NCI-H345 treated with DMSO at 0.1 percent for 48 hours (cell line): ENCODE results near the gene AUNIP.
A peak's percentile ranks its signal among the peaks of the same experiment; 100 is the strongest.

Source experiments
- DNase-seq: peaks from one replicate; lab custom pipeline; 2025; ENCODE audit not compliant: unreplicated experiment; lab: John Stamatoyannopoulos, UW

The AUNIP gene

DNA sequence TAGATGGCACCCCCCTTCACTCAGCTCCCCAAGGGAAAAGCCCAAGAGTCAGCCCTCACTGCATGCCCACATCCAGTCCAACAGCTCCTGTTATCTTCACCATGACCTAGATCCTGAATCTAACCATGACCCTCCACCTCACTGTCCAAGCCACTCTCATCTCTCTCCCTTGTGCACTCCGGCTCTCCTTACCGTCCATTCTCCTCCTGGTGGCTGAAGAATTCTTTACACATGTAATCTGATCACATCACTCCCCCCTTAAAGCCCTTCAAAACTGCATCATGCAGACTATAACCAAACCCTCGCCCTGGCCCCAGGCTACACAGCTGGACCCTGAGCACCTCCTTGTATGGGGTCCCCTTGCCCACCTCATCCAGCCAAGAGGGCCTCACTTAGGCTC lies 30.2 kb upstream of the AUNIP start:
- DNase-seq: peak; percentile 92

DNA sequence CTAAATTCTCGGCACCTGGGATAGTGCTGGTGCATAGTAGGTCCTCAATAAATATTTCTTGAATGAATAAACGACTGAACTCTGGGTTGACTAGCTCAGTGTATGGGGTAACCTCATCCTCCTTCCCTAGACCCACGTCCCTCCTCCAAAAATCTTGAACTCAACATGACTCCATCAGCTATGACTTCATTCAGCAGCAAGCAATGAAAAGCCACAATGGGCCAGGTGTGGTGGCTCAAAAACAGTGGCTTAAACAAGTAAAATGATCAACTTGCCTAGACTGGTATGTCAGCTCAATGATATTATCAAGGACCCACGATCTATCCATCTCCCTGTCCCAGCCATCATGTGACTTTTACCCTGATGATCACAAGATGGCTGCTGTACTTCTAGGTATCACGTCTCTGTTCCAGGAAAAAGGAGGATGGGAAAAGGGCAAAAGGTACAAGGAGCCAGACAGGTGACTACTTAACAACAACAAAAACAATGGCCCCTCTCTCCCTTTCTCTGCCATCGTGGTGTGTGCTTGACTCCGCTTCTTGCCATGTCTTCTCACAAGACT lies 29.2 kb upstream of the AUNIP start:
- no peak for DNase-seq

DNA sequence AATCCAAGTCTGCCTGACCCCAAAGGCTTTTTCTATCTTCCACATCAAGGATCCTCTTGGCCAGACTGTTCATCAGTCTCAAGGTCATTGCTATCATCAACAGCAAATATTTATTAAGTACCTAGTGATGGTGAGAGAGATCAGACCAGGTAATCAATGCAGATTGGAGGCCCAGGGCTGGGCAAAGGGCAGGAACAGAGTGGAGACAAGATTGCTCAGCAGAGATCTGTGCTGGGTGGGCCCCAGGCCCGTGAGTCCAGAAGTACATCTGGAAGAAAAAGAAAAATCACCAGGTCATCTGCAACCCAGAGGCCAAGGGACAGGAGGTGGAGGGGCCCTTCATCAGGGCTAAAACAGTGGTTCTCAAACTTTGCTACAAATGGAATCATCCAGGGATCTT lies 26.3 kb upstream of the AUNIP start:
- no peak for DNase-seq

DNA sequence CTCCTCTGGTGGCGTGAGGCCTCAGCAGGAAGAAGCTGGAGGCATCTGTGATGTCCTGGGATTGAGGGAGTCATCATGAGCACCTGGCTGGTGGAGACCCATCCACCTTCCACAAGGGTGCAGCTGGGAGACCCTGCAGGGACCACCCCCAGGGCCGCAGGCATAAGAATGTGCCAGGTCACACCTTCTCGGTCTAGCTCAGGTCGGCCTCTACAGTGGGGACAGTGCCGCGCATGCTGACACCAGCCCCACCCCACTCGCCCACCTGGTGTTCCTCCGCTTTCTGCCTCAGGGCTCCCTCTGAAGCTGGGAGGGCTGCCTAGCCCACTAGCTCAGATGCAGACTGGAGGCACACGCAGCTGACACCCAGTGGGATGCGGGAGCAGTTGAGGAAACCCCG lies 22.0 kb upstream of the AUNIP start:
- DNase-seq: no peak

DNA sequence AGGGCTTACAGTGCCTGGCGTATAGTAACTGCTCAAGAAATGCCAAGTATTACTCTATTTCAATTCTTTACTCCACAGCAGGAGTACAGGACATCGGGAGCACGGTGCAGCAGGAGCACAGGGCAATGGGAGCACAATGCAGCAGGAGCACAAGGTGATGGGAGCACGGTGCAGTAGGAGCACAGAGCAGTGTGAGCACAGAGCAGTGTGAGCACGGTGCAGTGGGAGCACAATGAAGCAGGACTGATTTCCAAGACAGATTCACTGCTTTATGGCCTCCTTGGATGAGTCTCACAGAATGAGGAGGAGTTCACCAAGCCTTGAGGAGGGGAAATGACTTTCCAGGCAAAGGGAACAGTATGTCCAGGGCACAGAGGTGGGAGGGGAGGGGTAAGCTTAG lies 21.3 kb upstream of the AUNIP start:
- no peak for DNase-seq

DNA sequence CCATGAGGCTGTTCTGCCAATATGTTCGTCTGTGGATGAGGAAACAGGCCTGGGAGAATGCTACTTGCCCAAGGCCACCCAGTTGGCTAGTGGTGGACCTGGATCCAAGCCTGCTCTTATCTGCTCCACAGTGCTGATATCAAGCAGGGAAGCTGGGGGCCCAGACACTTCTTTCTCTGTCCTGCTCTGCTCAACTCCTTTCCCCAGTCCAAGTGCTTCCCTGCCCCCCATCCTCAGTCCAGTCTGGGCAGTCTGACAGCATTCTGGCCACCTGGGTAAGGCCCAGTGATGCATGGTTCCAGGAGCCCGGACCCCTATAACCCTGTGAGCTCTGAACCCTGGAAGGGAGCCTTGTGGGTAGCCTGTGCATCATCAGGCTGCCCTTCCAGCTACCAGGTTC lies 20.4 kb upstream of the AUNIP start:
- DNase-seq: no peak

DNA sequence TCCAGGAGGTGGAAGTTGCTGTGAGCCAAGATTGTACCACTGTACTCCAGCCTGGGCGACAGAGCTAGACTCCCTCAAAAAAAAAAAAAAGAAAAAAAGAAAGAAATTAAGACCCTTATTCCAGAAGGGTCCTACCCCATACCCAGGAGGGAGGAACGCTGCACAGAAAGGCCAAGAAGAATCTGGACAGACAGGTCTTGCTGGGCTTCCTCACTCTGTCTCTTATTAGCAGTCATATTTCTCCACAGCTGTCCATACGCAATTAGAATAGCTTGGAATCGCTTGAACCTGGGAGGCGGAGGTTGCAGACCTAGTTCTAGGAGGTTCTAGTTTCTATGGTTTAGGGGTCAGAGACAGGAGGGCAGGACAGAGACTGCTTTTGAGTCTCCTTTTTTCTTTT lies 19.4 kb upstream of the AUNIP start:
- DNase-seq: no peak

DNA sequence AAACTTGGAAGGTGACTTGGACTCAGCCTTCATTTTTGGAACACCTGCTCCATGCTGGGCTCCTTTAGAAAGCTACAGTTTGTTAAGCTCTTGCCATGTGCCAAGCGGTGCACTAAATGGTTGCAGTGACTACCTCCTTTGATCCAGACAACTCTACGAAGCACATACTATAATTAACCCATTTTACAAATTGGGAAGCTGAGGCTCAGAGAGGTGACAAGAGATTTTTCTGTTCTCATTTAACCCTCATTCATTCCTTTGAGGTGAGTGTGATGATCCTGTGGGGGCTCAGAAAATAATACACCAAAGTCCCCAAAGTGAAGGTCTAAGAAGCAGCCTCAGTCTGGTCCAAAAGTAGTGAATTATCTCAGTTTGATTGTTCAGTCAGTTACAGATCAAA lies 17.9 kb upstream of the AUNIP start:
- DNase-seq: no peak

DNA sequence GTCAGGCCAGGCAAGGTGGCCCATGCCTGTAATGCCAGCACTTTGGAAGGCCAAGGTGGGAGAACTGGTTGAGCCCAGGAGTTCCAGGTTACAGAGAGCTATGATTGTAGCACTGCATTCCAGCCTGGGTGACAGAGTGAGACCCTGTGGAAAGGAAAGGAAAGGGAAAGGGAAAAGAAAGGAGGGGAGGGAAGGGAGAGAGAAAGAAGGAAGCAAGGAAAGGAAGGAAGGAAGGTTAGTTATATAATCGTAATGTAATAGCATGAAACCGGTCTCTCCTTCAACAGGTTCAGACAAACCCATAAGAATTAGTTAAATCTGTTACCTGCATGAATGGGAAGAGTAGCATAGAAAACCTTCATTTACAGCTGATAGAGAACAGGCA lies 17.4 kb upstream of the AUNIP start:
- no peak for DNase-seq

DNA sequence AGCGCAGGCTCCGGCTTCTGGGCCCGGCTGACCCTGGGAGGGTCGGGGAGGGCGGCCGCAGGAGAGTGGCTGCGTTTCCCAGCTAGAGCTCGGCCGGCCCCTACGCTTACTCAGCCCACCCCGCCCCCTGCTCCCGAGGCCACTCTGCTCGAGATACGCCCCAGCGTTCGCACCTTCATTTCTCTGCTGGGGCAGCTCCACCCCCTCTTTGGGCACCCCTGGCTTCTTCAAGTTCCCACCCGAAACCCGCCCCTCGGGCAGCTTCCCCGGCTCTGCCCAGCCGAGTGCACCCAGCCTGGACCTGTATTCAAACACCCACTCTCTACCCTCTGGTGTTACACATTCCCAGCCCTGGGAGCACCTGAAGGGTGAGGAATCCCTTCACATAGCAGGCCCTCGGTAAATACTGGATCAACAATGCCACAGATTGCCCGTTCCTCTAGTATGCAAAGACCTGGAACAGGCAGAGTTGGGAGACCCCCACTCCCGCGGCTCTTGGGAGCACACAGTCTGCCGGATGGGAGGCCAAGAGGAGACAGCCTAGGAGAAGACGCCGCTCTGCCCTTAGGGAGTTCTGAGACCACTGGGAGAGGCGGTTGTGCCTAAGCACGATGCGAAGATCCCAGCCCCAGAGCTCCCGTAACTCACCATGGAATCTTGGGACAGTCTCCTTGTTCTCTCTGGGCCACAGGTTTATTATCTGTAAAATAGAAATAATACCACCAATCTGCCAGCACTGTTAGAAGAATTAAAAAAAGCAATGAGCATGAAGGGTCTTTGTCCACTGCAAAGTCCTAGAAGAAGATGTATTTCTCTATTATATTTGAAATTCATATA lies 16.8 kb upstream of the AUNIP start:
- no peak for DNase-seq

DNA sequence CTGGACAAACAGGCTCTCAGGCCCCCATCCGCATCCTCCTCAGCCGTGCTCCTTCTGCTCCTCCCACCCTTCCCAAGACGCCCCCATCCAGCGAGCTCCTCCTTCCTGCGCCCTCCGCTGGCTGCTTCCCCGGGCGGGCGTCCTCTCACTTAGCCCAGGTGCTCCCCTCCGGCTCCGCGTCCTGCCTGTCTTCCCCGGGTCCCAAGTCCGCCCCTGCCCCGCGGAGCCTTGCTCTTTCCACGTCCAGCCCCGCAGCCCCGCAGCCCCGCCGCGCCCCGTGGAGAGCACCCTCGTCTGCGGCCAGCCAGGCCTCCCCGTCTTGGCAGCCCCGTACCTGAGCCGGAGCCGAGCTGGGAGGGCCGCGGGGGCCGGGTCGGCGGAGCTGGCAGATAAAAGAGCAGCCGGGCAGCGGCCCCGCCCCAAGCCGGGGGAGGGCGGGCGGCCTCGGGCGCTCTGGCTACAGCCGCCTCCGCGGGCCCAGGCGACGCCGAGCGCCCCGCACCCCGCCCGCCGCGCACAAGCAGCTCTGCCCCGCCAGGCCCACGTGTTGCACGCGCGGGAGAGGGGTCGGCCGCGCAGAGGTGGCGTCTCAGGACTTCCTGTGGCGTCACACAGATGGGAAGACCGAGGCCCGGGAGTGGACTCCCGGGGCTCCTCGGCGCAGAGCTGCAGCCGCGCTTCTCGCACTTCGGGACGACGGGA lies 16.0 kb upstream of the AUNIP start, which contains the start of gene PAQR7:
Gene PAQR7 (minus strand): TSS at position 555 of the 702 bp plus-strand sequence. CDS start 11,869 bp downstream, outside the sequence.
- DNase-seq: no peak

DNA sequence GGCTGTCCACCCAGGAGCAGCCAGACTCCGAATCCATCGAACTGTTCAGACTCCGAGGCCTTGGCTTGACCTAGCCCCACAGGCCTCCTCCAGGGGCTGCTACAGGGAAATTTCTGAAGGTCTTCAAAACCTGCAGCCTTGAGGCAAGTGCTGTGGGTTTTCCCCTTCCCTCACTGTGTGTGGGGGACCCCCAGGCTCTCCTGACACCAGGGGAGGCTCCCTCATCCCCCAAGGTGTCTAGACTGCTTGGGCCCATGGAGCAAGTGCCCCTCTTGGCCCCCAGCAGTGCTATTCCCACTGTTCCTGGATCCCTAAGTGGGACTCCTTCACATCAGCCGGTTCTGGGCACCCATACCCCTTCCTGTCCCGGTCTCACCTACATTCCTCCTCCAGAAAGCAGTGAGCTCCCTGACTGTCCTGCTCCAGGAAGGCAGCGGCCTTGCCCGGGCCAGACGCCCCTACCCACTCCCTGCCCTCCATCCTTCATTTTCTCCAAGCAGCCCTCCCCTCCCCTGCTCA lies 15.4 kb upstream of the AUNIP start:
- no peak for DNase-seq

DNA sequence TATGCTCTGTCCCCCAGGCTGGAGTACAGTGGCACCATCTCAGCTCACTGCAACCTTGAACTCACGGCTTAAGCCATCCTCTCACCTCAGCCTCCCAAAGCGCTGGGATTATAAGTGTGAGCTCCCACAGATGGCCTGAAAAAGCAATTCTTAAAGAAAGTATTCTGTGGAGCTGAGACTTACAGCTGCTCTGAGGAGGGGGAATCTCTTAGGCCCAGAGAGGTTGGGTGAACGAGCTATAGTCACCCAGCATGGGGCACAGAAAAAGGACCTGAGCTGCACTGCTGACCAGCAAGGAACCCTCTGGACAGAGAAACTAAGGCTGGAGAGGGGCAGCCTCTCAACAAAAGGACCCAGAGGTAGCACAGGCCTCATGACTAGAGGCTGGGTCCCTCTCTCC lies 15.0 kb upstream of the AUNIP start:
- DNase-seq: no peak

DNA sequence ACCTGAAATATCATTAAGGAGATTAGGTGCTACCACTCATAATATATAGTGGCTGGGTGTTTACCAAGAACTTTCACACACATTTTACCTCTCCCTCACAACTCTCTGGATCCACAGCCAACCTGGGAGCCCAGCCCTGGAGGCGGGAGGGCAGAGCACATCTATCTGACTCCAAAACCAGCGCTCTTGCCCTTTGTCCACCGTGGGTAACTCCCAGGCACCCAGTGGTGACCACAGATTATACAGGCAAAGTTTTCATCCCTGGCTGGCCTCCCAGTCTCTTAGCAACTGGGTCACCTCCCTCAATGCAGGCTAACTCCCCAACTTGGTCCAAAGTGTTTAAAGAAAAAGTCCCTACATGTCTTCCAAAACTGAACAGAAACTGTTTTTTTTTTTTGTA lies 13.9 kb upstream of the AUNIP start:
- DNase-seq: no peak

DNA sequence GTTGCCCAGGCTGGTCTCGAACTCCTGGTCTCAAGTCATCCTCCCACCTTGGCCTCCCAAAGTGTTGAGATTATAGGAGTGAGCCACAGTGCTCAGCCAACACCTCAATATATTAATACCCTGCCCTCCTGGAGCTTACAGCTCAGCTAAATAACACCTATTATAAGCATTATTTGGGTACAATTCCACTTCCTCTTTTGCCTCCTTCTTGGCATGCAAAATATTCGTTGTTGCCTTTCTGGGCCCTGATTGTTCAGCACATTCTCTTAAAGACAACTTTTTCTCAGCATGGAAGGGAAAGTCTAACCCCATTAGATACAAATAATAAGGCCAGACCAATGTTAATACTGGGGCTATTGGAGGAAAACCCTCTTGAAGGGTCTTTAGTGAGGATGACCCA lies 13.5 kb upstream of the AUNIP start:
- no peak for DNase-seq

DNA sequence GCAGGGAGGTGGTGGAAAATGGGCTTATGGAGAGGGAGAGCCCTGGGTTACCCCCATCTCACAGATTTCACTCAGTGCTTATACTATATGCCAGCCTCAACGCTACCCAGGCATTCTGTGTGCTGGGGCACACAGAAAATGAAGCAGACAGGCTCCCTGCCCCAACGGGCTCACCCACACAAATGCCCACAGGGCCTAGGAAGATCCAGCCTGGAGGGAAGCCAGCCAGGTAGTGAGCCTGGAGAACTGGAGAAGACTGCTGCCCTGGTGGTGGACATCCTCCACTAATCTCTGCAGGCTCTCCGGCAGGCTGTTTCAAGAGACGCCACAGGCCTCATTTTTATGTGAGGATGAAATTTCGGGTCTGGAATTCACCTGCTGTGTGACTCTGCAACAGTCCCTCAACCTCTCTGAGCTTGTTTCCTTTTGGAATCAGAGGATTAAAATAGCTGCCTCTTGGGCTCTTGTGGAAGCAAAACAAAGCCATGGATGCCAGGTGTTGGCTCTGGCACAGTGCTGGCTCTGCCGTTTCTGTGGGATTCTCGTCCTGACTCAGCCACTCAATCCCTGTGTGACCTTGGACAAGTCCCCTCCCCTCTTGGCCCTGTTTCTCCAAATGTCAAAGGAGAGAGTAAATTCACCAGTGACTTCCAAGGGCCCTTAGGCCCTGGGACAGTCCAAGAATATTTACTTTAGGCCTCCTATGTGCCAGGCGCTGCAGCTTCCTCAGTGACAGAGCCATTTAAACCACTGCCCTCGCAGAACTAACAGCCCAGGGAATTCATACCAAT lies 12.6 kb upstream of the AUNIP start:
- no peak for DNase-seq

DNA sequence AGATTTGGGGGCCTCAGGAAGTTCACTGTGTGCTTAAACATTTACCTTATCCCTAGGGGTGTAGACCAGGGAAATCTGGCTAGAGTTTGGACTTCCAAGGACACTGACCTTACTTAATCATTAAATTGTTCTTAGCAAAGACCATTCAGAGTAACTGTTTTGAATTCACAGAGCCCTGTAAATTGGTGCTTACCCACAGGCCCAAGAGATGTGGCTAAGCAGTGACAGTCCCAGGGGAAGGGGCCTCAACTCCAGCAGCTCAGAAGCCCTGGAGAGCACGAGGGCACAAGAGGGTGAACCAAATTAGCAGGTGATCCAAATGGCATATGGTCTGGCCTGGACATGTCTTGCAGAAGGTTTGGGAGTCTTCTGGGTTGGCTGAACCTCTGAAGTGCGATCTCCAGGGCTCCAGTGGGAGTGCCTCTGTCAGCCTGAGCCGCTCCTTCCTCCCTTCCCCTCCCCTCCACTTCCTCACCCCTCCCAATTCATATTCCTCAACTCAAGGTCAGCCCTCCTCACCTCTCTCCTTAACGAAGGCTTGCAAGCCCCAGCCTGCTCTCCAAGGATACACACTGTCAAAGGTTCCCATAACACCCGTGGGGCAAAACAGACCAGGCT lies 11.9 kb upstream of the AUNIP start:
- DNase-seq: no peak

DNA sequence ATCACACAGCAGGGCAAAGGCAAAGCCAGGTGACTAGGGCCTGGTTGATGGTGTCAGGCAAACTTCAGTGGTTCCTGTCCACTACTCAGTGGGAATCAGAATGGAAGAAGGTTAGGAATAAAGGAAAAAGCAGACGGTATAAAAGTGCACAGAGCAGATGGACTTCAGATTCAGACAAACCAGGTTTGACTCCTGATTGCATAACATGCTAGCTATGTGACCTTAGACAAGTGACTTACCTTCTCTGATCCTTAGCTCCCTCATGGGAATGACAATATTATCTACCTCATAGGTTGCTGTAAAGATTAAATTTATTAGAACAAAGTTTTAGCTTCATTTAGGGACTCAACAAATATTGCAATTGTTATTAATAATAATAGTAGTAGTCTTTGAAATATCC lies 11.4 kb upstream of the AUNIP start:
- no peak for DNase-seq

DNA sequence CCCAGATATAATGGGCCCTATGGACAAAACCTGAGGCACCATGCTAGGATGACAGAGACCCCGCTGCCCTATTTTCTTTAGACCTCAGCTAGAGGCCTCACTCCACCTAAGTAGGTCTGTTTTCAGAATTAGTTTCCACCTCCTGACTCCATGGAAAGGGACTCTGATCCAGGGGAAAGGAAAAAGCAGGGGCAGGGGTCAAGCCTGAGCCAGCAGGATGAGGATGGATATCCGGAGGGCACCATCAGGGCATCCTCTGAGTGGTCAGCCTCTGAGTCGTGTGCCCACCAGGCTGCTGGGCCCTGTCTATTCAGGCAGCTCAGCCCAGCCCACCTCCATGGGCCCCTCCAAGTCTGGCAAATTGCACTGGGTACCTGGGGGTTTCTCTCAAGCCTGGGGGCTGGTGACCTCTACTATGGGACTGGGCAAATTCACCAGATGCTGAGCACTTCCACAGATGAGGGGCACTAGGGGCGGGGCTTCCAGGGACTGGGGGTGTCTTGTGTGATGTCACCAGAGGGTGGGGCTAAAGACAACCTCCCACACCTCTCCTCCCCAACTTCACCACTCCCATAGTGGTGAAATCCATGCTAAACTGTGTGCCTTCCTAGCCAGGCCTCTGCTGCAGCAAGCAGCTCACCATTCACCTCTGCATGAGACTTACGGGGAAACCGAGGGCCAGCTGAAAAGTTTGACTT lies 10.8 kb upstream of the AUNIP start:
- DNase-seq: no peak
